ENCODE results near the gene FAM177A1.
"Not testable (repeated sequence)": the region's sequence is repeated elsewhere in the genome, so short reads cannot be mapped to it uniquely, and the experiment has no call there.

The FAM177A1 gene

GRCh38 chr14:35046048-35046750, at the start of gene FAM177A1:
FAM177A1 (plus strand) TSS chr14:35046272; CDS start chr14:35046464, 192 bp downstream.
- peak; percentile 97 to 100 for DNase-seq (ENCODE audit: extremely low read depth in 1 of 2, low read depth in 1 of 2)

- no peak for DNase-seq (ENCODE audit: extremely low read depth in 1 of 2, low read depth in 1 of 2)
Observed at GRCh38 chr14:34997762-34998161, 48.3 kb upstream of the FAM177A1 start.

- DNase-seq (ENCODE audit: extremely low read depth in 1 of 2, low read depth in 1 of 2) = no peak
Observed at GRCh38 chr14:34999500-34999899, 46.6 kb upstream of the FAM177A1 start.

GRCh38 chr14:35001621-35002020, 44.5 kb upstream of the FAM177A1 start:
- DNase-seq (ENCODE audit: extremely low read depth in 1 of 2, low read depth in 1 of 2) = no peak

DNA sequence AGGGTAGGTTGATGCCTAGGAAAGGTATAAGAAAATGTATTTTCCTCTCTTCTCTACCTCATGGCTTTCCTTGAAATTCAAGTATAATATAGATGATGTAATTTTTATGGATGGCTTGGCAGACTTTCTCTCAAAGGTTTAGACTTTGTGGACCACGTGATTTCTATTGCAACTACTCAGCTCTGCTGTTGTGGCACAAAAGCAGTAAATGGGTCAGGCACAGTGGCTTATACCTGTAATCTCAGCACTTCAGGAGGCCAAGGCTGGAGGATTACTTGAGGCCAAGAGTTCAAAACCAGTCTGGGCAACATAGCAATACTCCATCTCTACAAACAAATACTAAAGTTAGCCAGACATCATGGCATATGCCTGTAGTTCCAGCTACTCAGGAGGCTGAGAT, 41.2 kb upstream of the FAM177A1 start:
- no peak for DNase-seq (ENCODE audit: extremely low read depth in 1 of 2, low read depth in 1 of 2)

- DNase-seq (ENCODE audit: extremely low read depth in 1 of 2, low read depth in 1 of 2) = no peak
Observed at GRCh38 chr14:35016568-35016967, 29.5 kb upstream of the FAM177A1 start.

GRCh38 chr14:35020713-35021112, 25.4 kb upstream of the FAM177A1 start:
- DNase-seq (ENCODE audit: extremely low read depth in 1 of 2, low read depth in 1 of 2) = no peak

DNA sequence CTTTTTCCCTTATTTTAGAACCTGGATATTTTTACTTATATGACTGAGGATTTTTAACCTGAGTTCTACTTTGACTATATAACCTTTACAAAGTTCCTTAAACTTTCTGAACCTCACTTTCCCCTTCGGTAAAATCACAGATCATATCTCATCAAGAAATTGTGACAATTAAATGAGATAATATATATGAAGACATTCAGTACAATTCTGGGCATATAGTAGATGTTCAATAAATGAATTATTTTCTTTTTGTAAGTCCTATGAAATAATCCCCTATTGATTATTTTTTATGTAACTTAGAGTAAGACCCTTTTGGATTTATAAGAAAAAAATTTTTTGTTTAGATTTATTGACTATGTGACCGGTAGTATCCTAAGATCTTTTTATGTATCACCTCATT, 17.6 kb upstream of the FAM177A1 start:
- no peak for DNase-seq (ENCODE audit: extremely low read depth in 1 of 2, low read depth in 1 of 2)

DNA sequence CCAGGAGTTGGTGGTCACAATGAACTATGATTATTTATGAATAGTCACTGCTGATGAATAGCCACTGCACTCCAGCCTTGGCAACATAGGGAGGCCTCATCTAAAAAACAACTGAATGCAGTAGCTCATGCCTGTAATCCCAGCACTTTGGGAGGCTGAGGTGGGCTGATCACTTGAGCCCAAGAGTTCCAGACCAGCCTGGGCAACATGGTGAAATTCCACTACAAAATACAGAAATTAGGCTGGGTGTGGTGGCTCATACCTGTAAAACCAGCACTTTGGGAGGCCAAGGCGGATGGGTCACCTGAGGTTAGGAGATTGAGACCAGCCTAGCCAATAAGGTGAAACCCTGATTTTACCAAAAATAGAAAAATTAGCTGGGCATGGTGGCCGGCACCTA, 13.5 kb upstream of the FAM177A1 start:
- no peak for DNase-seq (ENCODE audit: extremely low read depth in 1 of 2, low read depth in 1 of 2)

GRCh38 chr14:35034440-35034833, 11.6 kb upstream of the FAM177A1 start:
- no peak for DNase-seq (ENCODE audit: extremely low read depth in 1 of 2, low read depth in 1 of 2)

GRCh38 chr14:35034944-35035554, 11.0 kb upstream of the FAM177A1 start:
- DNase-seq (ENCODE audit: extremely low read depth in 1 of 2, low read depth in 1 of 2) = not testable (repeated sequence)

- DNase-seq (ENCODE audit: extremely low read depth in 1 of 2, low read depth in 1 of 2) = not testable (repeated sequence)
Observed at GRCh38 chr14:35038312-35038711, 7.8 kb upstream of the FAM177A1 start.

DNA sequence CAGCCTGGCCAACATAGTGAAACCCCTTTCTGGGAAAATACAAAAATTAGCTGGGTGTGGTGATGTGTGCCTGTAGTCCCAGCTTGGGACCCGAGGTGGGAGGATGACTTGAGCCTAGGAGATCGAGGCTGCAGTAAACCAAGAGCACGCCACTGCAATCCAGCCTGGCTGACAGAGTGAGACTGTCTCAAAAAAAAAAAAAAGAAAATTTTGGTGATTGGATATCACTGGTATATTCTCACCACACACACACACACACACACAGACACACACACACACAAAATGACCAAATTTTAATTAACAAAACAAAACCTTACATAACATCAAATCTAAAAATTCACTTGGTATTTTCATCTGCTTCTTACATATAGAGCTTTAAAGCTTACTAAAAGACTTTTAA, 3.4 kb upstream of the FAM177A1 start:
- no peak for DNase-seq (ENCODE audit: extremely low read depth in 1 of 2, low read depth in 1 of 2)

DNA sequence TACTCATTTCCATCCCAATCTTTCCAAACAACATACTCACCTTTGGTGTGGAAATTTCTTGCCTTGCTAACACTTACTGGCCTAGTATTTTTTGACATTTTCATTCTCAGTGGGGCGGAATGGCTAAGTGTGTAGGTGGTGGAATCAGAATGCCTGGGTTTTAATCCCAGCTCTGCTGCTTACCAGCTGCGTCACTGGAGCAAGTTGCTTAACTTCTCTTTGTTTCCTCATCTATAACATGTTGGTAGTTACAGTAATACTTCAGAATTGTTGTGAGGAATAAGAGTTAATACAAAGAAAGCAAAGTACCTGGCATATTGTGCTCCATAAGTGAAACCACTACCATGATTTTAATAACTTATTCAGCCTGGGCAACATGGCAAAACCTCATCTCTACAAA, 3.0 kb upstream of the FAM177A1 start:
- DNase-seq (ENCODE audit: extremely low read depth in 1 of 2, low read depth in 1 of 2) = no peak

DNA sequence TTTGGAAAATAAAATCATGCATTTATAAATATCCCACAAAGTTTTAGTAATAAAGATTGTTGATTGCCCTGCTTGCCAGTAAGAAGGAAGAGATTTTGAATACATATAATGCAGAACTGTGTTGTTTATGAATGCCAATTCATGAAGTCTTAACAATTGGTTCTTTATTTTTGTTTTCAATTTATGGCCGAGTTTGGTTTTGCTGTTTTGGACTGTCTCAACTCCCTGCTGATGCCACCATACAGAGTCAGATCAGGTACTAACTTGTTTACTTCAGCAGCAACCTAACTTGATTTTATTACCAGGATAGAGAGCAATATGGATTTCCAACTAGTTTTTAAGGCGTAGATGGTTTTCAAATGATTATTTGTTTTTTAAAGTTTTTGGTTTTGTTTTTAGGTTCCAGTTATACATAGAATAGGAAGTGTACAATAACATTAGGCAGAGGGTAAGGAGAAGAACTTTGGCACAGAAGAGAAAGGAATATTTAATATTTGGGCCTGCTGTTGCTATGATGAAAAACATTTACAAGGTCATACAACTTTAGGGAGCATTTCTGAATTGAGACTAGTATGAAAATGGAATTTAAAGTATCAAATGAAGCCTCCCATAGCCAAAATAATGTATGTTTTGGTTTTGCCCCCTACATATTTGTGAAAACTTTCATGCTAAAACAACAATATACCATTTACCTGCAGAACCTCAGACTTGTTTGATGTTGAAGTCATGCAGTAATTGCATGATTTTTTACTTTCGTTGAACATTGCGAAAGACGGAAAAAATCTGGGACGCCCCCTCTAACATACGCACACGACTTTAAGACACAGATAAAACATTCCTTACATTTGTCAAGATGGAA, 904 bp upstream of the FAM177A1 start:
- no peak for DNase-seq (ENCODE audit: extremely low read depth in 1 of 2, low read depth in 1 of 2)

- no peak for DNase-seq (ENCODE audit: extremely low read depth in 1 of 2, low read depth in 1 of 2)
Observed at GRCh38 chr14:35045798-35046047, 349 bp upstream of the FAM177A1 start.

DNA sequence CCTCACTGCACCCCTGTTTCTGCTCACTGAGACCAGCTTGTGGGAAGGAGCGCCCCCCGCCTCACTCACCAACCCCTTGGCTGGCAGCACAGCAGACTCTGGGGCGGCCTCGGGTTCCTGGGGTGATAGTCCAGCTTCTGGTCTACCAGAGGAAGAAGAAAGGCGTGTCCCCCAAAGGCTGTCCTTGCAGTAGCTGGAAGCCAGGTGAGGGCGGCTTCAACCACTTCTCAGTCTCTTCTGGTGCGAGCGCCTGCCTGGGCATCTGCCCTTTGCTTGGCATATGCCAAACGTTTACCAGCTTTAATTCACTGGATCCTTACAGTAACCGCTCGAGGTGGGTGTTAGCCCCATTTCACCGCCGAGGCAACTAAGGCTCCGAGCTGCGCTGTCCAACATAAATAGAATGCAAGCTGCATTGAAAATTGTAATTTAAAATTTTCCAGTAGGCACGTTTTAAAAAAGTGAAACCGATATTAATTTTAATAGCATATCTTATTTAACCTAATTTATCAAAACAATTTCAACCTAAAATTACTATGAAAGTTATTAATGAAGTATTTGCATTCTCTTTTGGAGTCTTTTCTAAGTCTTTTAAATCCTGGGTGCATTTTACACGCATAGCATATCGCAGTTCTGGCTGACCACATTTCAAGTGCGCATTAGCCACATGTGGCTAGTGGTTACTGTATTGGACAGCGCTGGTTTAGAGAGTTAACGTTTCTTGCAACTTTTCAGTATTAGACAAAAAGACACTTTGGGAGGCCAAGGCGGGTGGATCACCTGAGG, 872 bp downstream of the FAM177A1 start:
- DNase-seq (ENCODE audit: extremely low read depth in 1 of 2, low read depth in 1 of 2) = no peak

DNA sequence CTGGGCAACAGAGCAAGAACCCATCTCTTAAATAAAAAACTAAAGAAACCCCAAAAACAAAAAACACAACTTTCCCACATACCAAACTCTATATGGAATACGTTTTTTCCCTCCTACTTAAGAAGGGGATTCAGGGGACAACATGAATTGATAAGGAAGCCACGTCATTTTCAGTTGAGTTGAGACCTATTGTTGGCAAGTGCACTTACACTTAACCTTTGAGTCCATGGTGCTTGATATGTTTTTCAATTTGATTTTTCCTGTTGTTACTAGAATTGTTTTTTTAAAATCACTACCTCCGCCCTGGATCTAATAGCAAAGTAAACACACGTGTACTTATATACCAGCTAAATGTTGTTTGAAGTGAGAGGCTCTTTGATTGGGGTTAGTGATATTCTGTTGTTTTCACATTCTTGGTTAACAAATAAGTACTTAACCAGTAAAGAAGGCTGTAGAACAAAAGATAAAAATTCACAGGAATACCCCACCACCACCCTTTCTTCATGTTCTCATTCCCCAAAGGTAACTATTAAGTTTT, 2.0 kb downstream of the FAM177A1 start:
- DNase-seq (ENCODE audit: extremely low read depth in 1 of 2, low read depth in 1 of 2) = no peak

GRCh38 chr14:35050652-35051051, 4.6 kb downstream of the FAM177A1 start:
- DNase-seq (ENCODE audit: extremely low read depth in 1 of 2, low read depth in 1 of 2) = no peak

DNA sequence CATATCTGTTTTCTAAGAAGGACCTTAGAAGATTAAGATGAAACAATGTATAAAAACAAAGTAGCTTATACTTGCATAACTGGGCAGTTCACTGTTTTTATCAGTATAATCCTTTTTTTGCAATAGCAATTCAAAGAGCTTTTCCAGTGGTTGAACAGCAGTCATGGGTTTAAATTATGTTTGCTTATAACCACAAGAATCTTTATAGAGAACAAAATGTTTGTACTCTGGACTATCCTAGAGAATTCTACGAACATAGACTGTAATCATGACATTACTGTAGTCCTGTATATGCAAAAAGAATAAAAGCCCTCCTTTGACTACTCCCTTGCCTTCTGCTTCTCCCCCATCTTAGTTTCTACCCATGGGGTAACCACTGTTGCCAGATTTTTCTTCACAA, 5.7 kb downstream of the FAM177A1 start:
- no peak for DNase-seq (ENCODE audit: extremely low read depth in 1 of 2, low read depth in 1 of 2)

DNA sequence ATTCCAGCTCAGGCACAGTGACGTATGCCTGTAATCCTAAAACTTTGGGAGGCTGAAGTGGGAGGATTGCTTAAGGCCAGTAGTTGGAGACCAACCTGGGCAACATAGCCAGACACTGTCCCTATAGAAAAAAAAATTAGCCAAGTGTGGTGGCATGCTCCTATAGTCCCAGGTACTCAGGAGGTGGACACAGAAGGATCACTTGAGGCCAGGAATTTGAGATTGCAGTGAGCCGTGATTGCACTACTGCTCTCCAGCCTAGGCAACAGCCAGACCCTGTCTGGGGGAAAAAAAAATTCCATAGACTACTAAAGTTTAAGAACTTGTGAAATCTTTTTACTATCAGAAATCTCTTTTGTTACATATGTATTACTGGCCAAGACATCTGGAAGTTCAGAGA, 6.6 kb downstream of the FAM177A1 start:
- no peak for DNase-seq (ENCODE audit: extremely low read depth in 1 of 2, low read depth in 1 of 2)
